ENCODE results near the gene USP19. TPM values are rescaled to one million over a fixed set of nuclear protein-coding genes. Genes with fewer than 3 reads are reported as not detected.
A peak's percentile ranks its signal among the peaks of the same experiment; 100 is the strongest.

USP19 gene
- total RNA-seq (10 to 100 TPM; 51.4 to 56.6 TPM), total RNA-seq (74.7 to 132 reads per million in 2 donors)

DNA sequence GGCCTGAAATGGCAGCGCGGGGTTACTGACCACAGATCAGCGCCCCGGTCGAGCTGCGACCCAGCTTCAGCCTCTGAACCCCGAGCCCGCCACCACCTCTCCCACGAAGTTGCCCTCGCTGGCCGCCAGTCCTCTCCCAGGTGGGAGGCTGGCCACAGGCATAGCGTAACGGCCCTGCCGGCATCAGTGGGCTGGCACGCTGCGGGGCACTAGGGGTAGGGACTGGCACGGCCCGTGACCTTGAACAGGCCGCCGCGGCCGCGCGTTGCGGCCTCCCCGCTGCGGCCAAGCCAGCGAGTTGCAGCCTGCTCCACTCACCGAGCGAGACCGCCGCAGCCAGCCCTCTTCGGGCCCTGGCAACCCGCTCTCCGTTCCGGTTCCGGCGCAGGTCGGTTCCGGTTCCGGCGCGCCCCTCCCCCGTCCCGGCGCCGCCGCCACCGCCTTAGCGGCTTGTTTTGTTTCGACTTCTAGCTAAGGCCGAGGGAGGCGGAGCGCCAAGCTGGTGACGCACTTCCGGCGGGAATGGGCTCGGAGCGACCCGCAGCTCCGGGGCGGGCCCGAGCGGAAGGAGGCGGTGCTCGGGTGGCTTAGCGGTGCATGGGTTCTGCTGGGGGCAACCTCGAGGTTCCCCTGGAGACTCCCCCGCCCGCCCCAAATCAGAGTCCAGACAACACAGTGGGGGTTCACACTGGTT lies at the start of gene USP19:
TSS of gene USP19 (minus strand) at position 386 of the 694 bp plus-strand sequence. CDS start 1,678 bp downstream, outside the sequence.
- ATAC-seq (peak; percentile 93), DNase-seq (peak; percentile 91 to 93 (median 92))
- peaks cover 14% of the 10 kb centered on the region for H3K4me1 Mint-ChIP-seq
- H3K9me3 ChIP-seq (ENCODE audit: control insufficient read depth, low read length, poor library complexity, severe bottlenecking) = no peaks in the 10 kb centered on the region
- H3K27me3 Mint-ChIP-seq = no peaks in the 10 kb centered on the region
- H3K36me3 Mint-ChIP-seq (ENCODE audit: low read depth) = peaks cover 2% of the 10 kb centered on the region
- H3K4me3 Mint-ChIP-seq = peak within 1 kb of the TSS; percentile 88
- peak within 1 kb of the TSS; percentile 87 for H3K27ac Mint-ChIP-seq

DNA sequence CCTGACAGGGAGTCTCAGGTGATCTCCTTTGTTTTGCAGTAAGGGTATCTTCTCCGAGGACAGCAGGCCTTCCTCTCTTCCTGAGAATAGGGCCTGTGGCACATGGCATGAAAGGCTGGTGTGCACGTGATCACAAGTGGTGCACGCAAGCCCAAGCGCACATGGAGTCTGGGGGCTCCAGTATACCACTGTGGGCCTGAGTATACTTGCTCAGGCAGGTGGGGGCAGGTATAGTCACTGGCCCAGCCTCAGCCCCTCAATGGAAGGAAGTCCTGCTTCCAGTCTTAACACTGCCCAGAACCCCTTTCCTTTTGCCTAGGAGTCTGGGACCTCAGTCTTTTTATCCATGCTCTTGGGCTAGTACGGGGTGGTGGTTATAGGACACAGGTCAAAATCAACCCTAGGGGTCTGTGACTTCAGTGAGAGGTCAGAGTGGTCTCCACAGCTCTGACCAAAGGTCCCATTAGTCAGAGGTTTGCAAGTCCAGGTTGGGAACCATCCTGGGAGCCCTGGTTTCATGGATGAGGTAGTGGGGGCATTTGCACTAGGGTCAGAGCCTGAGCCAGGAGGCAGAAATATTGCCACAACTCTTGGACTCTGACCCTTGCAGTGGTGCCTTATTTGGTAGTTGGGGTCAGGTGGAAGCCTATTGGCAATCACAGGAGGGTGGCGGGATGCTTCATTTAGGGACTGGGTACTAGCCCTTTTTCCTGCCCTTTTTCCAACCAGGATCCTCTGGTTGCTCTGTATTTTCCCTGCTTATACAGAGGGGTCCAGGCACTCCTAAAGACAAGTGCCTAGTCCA lies 46.3 kb upstream of the USP19 start:
- Mint-ChIP-seq H3K27ac (peak overlapping the region; percentile 87), H3K4me1 (peaks cover 22% of the 10 kb centered on the region), H3K36me3 (ENCODE audit: low read depth) (no peaks in the 10 kb centered on the region), H3K4me3 (peak overlapping the region; percentile 96), H3K27me3 (no peaks in the 10 kb centered on the region)
- no peaks in the 10 kb centered on the region for H3K9me3 ChIP-seq (ENCODE audit: control insufficient read depth, low read length, poor library complexity, severe bottlenecking)
- DNase-seq (no peak), ATAC-seq (no peak)

GRCh38 chr3:49165771-49166751 lies 45.4 kb upstream of the USP19 start, which contains the start of gene CCDC71:
CCDC71 (minus strand) TSS chr3:49166331; CDS start chr3:49164208, 2,123 bp downstream.
- Mint-ChIP-seq H3K27me3 (no peaks in the 10 kb centered on the region), H3K4me1 (peaks cover 20% of the 10 kb centered on the region), H3K27ac (peak within 1 kb of the TSS; percentile 87), H3K4me3 (peak within 1 kb of the TSS; percentile 96), H3K36me3 (ENCODE audit: low read depth) (no peaks in the 10 kb centered on the region)
- peak; percentile 56 to 63 (median 56) for DNase-seq
- ATAC-seq = peak; percentile 86
- no peaks in the 10 kb centered on the region for H3K9me3 ChIP-seq (ENCODE audit: control insufficient read depth, low read length, poor library complexity, severe bottlenecking)

- Mint-ChIP-seq H3K36me3 (ENCODE audit: low read depth) (no peaks in the 10 kb centered on the region), H3K4me1 (peaks cover 17% of the 10 kb centered on the region), H3K27me3 (no peaks in the 10 kb centered on the region), H3K4me3 (peak overlapping the region; percentile 96), H3K27ac (peak overlapping the region; percentile 87)
- DNase-seq (no peak), ATAC-seq (no peak)
- H3K9me3 ChIP-seq (ENCODE audit: control insufficient read depth, low read length, poor library complexity, severe bottlenecking) = no peaks in the 10 kb centered on the region
Observed at GRCh38 chr3:49164983-49165720, 44.5 kb upstream of the USP19 start.

GRCh38 chr3:49163609-49164008 lies 43.0 kb upstream of the USP19 start:
- no peak for ATAC-seq
- Mint-ChIP-seq H3K27me3 (no peaks in the 10 kb centered on the region), H3K27ac (no peak overlapping the region), H3K4me1 (peaks cover 17% of the 10 kb centered on the region), H3K4me3 (peak overlapping the region; percentile 96), H3K36me3 (ENCODE audit: low read depth) (no peaks in the 10 kb centered on the region)
- H3K9me3 ChIP-seq (ENCODE audit: control insufficient read depth, low read length, poor library complexity, severe bottlenecking) = no peaks in the 10 kb centered on the region
- no peak for DNase-seq

GRCh38 chr3:49162751-49163419 lies 42.3 kb upstream of the USP19 start:
- Mint-ChIP-seq H3K36me3 (ENCODE audit: low read depth) (no peaks in the 10 kb centered on the region), H3K27me3 (no peaks in the 10 kb centered on the region)
- DNase-seq = no peak

GRCh38 chr3:49161808-49162530 lies 41.3 kb upstream of the USP19 start:
- H3K36me3 Mint-ChIP-seq (ENCODE audit: low read depth) = no peaks in the 10 kb centered on the region
- H3K27me3 Mint-ChIP-seq = no peaks in the 10 kb centered on the region
- no peak overlapping the region for H3K4me3 Mint-ChIP-seq
- H3K9me3 ChIP-seq (ENCODE audit: control insufficient read depth, low read length, poor library complexity, severe bottlenecking) = no peaks in the 10 kb centered on the region
- peaks cover 21% of the 10 kb centered on the region for H3K4me1 Mint-ChIP-seq
- no peak for DNase-seq
- no peak for ATAC-seq
- no peak overlapping the region for H3K27ac Mint-ChIP-seq

More at GRCh38 chr3:49162751-49163419, 42.3 kb upstream of the USP19 start:
- H3K4me3 Mint-ChIP-seq = no peak overlapping the region
- H3K4me1 Mint-ChIP-seq = peaks cover 21% of the 10 kb centered on the region
- no peak overlapping the region for H3K27ac Mint-ChIP-seq
- H3K9me3 ChIP-seq (ENCODE audit: control insufficient read depth, low read length, poor library complexity, severe bottlenecking) = no peaks in the 10 kb centered on the region
- ATAC-seq = no peak

DNA sequence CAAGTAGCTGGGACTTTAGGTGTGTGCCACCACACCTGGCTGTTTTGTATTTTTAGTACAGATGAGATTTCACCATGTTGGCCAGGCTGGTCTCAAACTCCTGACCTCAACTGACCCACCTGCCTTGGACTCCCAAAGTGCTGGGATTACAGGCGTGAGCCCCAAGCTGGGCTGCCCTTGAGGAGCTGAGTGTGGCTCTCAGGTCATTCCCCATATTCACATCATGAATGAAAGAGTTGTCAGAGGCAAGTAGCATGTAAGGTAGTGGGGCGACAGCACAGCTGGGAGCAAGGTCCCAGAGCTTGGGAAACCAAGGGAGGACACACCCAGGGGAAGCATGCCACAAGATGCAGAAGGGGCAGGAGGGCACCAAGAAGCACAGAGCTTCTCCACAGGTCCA lies 40.6 kb upstream of the USP19 start:
- Mint-ChIP-seq H3K4me1 (peaks cover 20% of the 10 kb centered on the region), H3K36me3 (ENCODE audit: low read depth) (no peaks in the 10 kb centered on the region), H3K27me3 (no peaks in the 10 kb centered on the region), H3K4me3 (no peak overlapping the region), H3K27ac (no peak overlapping the region)
- no peak for ATAC-seq
- no peaks in the 10 kb centered on the region for H3K9me3 ChIP-seq (ENCODE audit: control insufficient read depth, low read length, poor library complexity, severe bottlenecking)
- no peak for DNase-seq

- Mint-ChIP-seq H3K4me3 (no peak overlapping the region), H3K27me3 (no peaks in the 10 kb centered on the region), H3K4me1 (peaks cover 4% of the 10 kb centered on the region), H3K27ac (peak overlapping the region; percentile 11), H3K36me3 (ENCODE audit: low read depth) (no peaks in the 10 kb centered on the region)
- no peak for ATAC-seq
- H3K9me3 ChIP-seq (ENCODE audit: control insufficient read depth, low read length, poor library complexity, severe bottlenecking) = no peaks in the 10 kb centered on the region
- DNase-seq = no peak
Observed at GRCh38 chr3:49158792-49159191, 38.2 kb upstream of the USP19 start.

- peak overlapping the region; percentile 16 for H3K27ac Mint-ChIP-seq
- DNase-seq = peak; percentile 34 to 58 (median 45)
- no peak overlapping the region for H3K4me3 Mint-ChIP-seq
- H3K27me3 Mint-ChIP-seq = no peaks in the 10 kb centered on the region
- H3K36me3 Mint-ChIP-seq (ENCODE audit: low read depth) = no peaks in the 10 kb centered on the region
- peak; percentile 93 for ATAC-seq
- H3K9me3 ChIP-seq (ENCODE audit: control insufficient read depth, low read length, poor library complexity, severe bottlenecking) = no peaks in the 10 kb centered on the region
- H3K4me1 Mint-ChIP-seq = peaks cover 4% of the 10 kb centered on the region
Observed at GRCh38 chr3:49158103-49158709, 37.6 kb upstream of the USP19 start.

DNA sequence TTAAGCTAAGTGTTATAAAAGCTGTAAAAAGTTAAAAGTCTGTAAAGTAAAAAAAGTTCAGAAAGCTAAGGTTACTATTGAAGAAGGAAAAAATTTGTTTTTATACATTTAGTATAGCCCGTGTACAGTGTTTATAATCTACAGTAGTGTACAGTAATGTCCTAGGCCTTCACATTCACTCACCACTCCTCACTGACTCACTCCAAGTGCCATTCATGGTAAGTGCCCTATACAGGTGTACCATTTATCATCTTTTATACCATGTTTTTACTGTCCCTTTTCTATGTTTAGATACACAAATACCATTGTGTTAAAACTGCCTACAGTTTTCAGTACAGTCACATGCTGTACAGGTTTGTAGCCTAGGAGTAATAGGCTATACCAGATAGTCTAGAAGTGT lies 36.7 kb upstream of the USP19 start:
- no peak for DNase-seq
- no peaks in the 10 kb centered on the region for H3K9me3 ChIP-seq (ENCODE audit: control insufficient read depth, low read length, poor library complexity, severe bottlenecking)
- no peak for ATAC-seq
- H3K27ac Mint-ChIP-seq = no peak overlapping the region
- H3K4me1 Mint-ChIP-seq = peaks cover 4% of the 10 kb centered on the region
- no peaks in the 10 kb centered on the region for H3K27me3 Mint-ChIP-seq
- no peak overlapping the region for H3K4me3 Mint-ChIP-seq
- no peaks in the 10 kb centered on the region for H3K36me3 Mint-ChIP-seq (ENCODE audit: low read depth)

Measured in T-helper 17 cell (primary cell).